ENCODE data around the gene MGAT5B. TPM values are rescaled to one million over a fixed set of nuclear protein-coding genes. Genes with fewer than 3 reads are reported as not detected.

Gene MGAT5B
- total and polyA plus RNA-seq, 11 donors = 0.07 to 0.21 (median 0.15) TPM; not detected in 6

DNA sequence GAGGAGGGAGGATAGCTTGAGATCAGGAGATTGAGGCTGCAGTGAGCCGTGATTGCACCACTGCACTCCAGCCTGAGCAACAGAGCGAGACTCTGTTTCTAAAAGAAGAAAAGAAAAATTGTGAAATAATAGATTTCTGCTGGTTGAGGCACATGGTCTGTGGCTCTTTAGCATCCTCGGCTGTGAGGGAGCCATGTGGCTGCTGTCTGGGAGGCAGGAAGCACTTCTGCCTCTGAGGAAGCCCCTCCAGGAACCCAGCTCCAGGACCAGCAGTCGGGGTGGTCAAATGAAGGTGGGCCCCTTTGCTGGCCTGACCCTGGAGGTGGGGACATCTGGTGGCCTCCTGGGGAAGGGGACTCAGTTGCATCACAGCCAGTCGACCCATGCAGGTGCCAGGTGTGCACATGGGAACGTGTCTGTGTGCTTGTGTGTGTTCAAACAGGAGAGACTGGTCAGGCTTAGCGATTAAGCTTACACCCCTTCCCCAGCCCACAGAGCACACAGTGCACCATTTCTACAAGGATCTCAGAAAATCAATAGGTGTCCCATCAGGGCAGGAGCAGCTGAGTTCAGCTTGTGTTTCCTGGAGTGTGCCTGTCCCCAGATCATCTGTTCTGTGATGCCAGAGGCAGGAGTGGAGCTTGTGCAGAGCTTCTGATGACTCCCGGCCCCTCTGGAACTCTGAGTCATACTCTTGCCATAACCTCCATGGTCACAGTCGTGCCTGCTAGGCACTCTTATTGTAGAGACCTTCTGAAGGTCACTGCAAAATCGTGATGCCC is 24.3 kb upstream of the MGAT5B start:
- Histone ChIP-seq H3K4me3 (no peak overlapping the region), H3K36me3 (no peaks in the 10 kb centered on the region), H3K27me3 (peaks cover 0 to 53% (median 25%) of the 10 kb centered on the region in 9 donors), H3K27ac (no peak overlapping the region), H3K9me3 (no peaks in the 10 kb centered on the region), H3K4me1 (peaks cover 0 to 18% (median 2%) of the 10 kb centered on the region in 12 donors)
- TF ChIP-seq, protein P1, sequence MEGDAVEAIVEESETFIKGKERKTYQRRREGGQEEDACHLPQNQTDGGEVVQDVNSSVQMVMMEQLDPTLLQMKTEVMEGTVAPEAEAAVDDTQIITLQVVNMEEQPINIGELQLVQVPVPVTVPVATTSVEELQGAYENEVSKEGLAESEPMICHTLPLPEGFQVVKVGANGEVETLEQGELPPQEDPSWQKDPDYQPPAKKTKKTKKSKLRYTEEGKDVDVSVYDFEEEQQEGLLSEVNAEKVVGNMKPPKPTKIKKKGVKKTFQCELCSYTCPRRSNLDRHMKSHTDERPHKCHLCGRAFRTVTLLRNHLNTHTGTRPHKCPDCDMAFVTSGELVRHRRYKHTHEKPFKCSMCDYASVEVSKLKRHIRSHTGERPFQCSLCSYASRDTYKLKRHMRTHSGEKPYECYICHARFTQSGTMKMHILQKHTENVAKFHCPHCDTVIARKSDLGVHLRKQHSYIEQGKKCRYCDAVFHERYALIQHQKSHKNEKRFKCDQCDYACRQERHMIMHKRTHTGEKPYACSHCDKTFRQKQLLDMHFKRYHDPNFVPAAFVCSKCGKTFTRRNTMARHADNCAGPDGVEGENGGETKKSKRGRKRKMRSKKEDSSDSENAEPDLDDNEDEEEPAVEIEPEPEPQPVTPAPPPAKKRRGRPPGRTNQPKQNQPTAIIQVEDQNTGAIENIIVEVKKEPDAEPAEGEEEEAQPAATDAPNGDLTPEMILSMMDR (IDR thresholded peaks at IDR 0.05) = no peak
- TF ChIP-seq POLR2A (IDR thresholded peaks at IDR 0.05) = no peak
- intact Hi-C loops (cut with DNase I) = no loop called here
- WGBS, 4 donors = 62 to 70% (median 65%) methylated on average over 7 to 10 of the region's 10 CpGs
- DNase-seq = no peak
- no peak for ATAC-seq

DNA sequence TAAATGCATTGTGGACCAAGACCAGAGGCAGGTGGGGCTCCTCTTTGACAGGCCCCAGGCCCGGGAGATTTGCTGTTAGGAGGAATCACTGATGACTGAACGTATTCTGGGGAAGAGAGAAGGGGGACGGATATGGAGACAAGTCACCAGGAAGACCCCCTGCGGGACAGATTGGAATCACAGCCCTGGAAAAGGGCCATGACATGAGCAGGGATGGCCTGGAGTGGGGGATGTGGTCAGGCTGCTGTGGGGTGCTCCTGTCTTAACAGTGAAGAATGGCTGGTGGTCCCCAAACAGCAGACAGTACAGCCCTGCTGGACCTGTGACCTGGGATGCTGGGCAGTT is 23.7 kb upstream of the MGAT5B start:
- DNase-seq (no peak), ATAC-seq (no peak)
- intact Hi-C loops (cut with DNase I) = no loop called here
- H3K9me3 ChIP-seq = no peaks in the 10 kb centered on the region
- peaks cover 0 to 18% (median 2%) of the 10 kb centered on the region in 12 donors for H3K4me1 ChIP-seq
- H3K36me3 ChIP-seq = no peaks in the 10 kb centered on the region
- WGBS, 4 donors = 78 to 90% (median 79%) methylated on average over 4 of the region's 4 CpGs
- no peak overlapping the region for H3K4me3 ChIP-seq
- H3K27ac ChIP-seq = no peak overlapping the region
- TF ChIP-seq POLR2A (IDR thresholded peaks at IDR 0.05) = no peak
- TF ChIP-seq, protein P1 (IDR thresholded peaks at IDR 0.05) = no peak
- peaks cover 0 to 53% (median 25%) of the 10 kb centered on the region in 9 donors for H3K27me3 ChIP-seq

DNA sequence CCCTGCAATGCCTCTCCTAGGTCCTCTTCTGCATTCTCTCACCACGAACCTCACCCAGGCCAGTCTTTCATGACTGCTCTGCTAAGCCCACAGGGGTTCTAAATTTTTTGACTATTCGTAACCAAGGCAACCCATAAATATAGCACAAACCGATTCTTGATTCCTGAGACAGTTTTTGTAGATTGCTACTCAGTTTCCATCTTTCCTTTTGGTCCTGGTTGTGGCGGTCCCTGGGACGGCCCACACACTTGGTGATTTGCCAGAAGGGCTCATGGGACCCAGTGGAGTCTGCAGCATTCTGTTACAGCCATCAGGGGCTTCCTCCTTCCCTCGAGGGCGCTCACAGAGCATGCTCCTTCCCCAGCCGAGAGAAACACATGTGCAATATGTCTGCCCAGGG is 23.4 kb upstream of the MGAT5B start:
- 42 to 54% (median 47%) methylated on average over 8 of the region's 8 CpGs for WGBS, 4 donors
- intact Hi-C loops (cut with DNase I) = no loop called here

DNA sequence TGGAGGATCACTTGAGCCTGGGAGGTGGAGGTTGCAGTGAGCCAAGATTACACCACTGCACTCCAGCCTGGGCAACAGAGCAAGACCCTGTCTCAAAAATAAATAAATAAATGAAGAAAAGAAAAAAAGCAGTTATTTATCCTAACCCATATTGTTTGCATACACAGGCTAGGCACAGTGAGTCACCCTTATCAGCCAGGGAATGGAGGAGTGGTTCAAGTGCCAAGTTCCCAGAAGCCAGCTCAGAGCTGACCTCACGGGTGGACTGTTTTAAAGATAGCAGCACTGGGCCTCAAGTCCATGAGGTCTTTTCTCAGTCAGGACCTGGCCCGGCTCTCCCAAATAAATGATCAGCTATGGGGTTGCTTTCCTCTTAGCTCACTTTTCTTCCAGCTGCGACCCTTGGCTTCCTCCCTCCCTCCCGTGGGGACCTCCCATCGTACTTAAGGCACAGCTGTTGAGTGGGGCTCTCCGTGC is 22.6 kb upstream of the MGAT5B start:
- intact Hi-C loops (cut with DNase I) = no loop called here
- Histone ChIP-seq H3K27ac (no peak overlapping the region), H3K27me3 (peaks cover 0 to 46% (median 18%) of the 10 kb centered on the region in 9 donors), H3K9me3 (no peaks in the 10 kb centered on the region), H3K36me3 (no peaks in the 10 kb centered on the region), H3K4me1 (peaks cover 0 to 9% (median 0%) of the 10 kb centered on the region in 12 donors), H3K4me3 (no peak overlapping the region)
- TF ChIP-seq POLR2A (IDR thresholded peaks at IDR 0.05) = no peak
- TF ChIP-seq, protein P1 (IDR thresholded peaks at IDR 0.05) = no peak
- DNase-seq (no peak), ATAC-seq (no peak)
- 52 to 68% (median 63%) methylated on average over 6 of the region's 6 CpGs for WGBS, 4 donors

More for the DNA sequence above, 23.4 kb upstream of the MGAT5B start:
- DNase-seq (no peak), ATAC-seq (no peak)
- no peak for TF ChIP-seq POLR2A (IDR thresholded peaks at IDR 0.05)
- Histone ChIP-seq H3K9me3 (no peaks in the 10 kb centered on the region), H3K4me3 (no peak overlapping the region), H3K27ac (no peak overlapping the region), H3K36me3 (no peaks in the 10 kb centered on the region), H3K27me3 (peaks cover 0 to 51% (median 22%) of the 10 kb centered on the region in 9 donors), H3K4me1 (peaks cover 0 to 14% (median 2%) of the 10 kb centered on the region in 12 donors)
